Cardiac muscle cell (in vitro differentiated cells and primary cell): ENCODE data around the gene SLC38A6. TPM values are rescaled to one million over a fixed set of nuclear protein-coding genes. Genes with fewer than 3 reads are reported as not detected.

Experiments used
- DNase-seq, 2 donors: peaks; one replicate each; pipeline versions ENCODE4 v3.0.0 to v3.0.0-alpha.2; 2010 to 2017; ENCODE audit warnings: low read depth in 1 of 2, low spot score in 1 of 2
- H3K27ac ChIP-seq: fragments of 200-600 bp; sonication (generic); 2 replicates; pipeline ENCODE4 v1.5.1; 2016
- H3K27me3 ChIP-seq: fragments of 200-600 bp; sonication (generic); 2 replicates; pipeline ENCODE4 v1.6.0; 2016; ENCODE audit warnings: control low read depth
- H3K36me3 ChIP-seq: fragments of 200-600 bp; sonication (generic); 2 replicates; pipeline ENCODE4 v1.5.1; 2016; ENCODE audit warnings: control low read depth
- H3K4me1 ChIP-seq: fragments of 200-600 bp; sonication (generic); 2 replicates; pipeline ENCODE4 v1.8.1; 2017; ENCODE audit warnings: low read depth, mild to moderate bottlenecking, mixed run types
- H3K4me3 ChIP-seq: fragments of 200-600 bp; sonication (generic); 2 replicates; pipeline ENCODE4 v1.5.1; 2016; ENCODE audit warnings: mild to moderate bottlenecking
- H3K9me3 ChIP-seq: fragments of 200-600 bp; sonication (generic); 2 replicates; pipeline ENCODE4 v1.5.1; 2017; ENCODE audit warnings: low read depth, mild to moderate bottlenecking, control low read depth
- CTCF ChIP-seq: IDR thresholded peaks from 2 replicates; pipeline ENCODE4 v1.5.1; 2012; ENCODE audit warnings: low read depth, mild to moderate bottlenecking, low read length
- polyA plus RNA-seq: library from polyadenylated mRNA; unstranded; fragments of >200 nt; fragmentation: Nextera tagmentation; extraction: Ambion mirVana; gene quantifications from 2 replicates; pipeline ENCODE4 v1.2.1, GENCODE V29; 2016
- total RNA-seq: library from RNA; depleted of rRNA; stranded (reverse); fragments of >200 nt; gene quantifications from 2 replicates; pipeline ENCODE4 v1.2.3, GENCODE V29; 2016

The SLC38A6 gene
- total and polyA plus RNA-seq, 2 experiments from 2014 or later = 5.7 to 15.1 TPM

DNA sequence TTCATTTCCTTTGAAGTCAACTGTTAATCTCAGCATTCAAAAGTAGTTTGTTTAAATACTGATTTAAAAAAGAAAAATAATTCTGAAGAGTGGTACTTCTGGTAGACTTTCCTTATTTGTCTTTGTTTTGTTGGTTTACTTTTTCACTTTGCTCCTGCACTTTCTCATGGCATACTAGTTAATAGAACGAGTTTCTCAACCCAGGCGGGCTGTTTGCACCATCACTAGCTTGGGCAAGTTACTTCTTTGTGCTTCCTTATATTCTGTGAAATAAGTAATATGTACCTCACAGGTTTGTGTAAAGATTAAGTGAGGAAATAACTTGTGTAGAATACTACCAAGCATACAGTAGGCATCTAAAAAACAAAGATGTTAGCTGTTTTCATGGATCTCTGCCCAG is 45.5 kb downstream of the SLC38A6 start:
- Histone ChIP-seq H3K4me3 (no peak overlapping the region), H3K27me3 (no peaks in the 10 kb centered on the region), H3K36me3 (no peaks in the 10 kb centered on the region), H3K9me3 (no peaks in the 10 kb centered on the region), H3K4me1 (no peaks in the 10 kb centered on the region), H3K27ac (no peak overlapping the region)
- TF ChIP-seq CTCF = no peak
- DNase-seq = no peak

GRCh38 chr14:61031026-61031425 is 50.0 kb downstream of the SLC38A6 start:
- no peak overlapping the region for H3K27ac ChIP-seq
- no peaks in the 10 kb centered on the region for H3K27me3 ChIP-seq
- TF ChIP-seq CTCF = no peak
- no peak for DNase-seq
- H3K4me3 ChIP-seq = no peak overlapping the region
- H3K36me3 ChIP-seq = no peaks in the 10 kb centered on the region
- H3K9me3 ChIP-seq = no peaks in the 10 kb centered on the region
- no peaks in the 10 kb centered on the region for H3K4me1 ChIP-seq

DNA sequence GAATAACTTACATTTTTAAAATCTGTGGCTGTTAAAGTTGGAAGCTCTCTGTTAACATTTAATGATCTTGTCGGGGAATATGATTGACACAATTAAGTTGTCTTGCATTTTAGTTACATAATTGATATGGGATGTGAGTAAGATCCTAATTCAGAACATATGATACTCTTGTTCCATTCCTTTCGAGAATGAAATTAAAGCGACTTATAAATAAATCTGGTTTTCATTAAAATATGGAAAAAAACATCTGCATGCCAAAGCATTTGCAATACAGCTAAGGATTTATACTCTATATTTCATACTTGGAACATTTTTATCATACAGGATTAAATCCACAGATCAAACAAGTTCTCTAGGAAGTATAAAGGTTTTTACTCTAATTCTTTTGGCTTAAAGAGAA is 52.0 kb downstream of the SLC38A6 start:
- H3K9me3 ChIP-seq = no peaks in the 10 kb centered on the region
- no peaks in the 10 kb centered on the region for H3K36me3 ChIP-seq
- TF ChIP-seq CTCF = no peak
- H3K27me3 ChIP-seq = no peaks in the 10 kb centered on the region
- no peak overlapping the region for H3K27ac ChIP-seq
- no peak overlapping the region for H3K4me3 ChIP-seq
- no peaks in the 10 kb centered on the region for H3K4me1 ChIP-seq
- DNase-seq = no peak

GRCh38 chr14:61033855-61034254 is 52.8 kb downstream of the SLC38A6 start:
- Histone ChIP-seq H3K27me3 (no peaks in the 10 kb centered on the region), H3K9me3 (no peaks in the 10 kb centered on the region), H3K4me3 (no peak overlapping the region), H3K27ac (no peak overlapping the region), H3K4me1 (no peaks in the 10 kb centered on the region), H3K36me3 (no peaks in the 10 kb centered on the region)
- DNase-seq = peak in 1 of 2 donors; percentile 6
- no peak for TF ChIP-seq CTCF

GRCh38 chr14:61034416-61035120 is 53.5 kb downstream of the SLC38A6 start:
- no peak overlapping the region for H3K4me3 ChIP-seq
- H3K27ac ChIP-seq = no peak overlapping the region
- H3K27me3 ChIP-seq = no peaks in the 10 kb centered on the region
- no peaks in the 10 kb centered on the region for H3K4me1 ChIP-seq
- no peaks in the 10 kb centered on the region for H3K9me3 ChIP-seq
- DNase-seq = no peak
- no peak for TF ChIP-seq CTCF
- no peaks in the 10 kb centered on the region for H3K36me3 ChIP-seq
